SH-SY5Y (cell line): ENCODE data around the gene TYW1.

Source experiments
- GATA2 ChIP-seq: IDR thresholded peaks from 2 replicates; pipeline ENCODE4 v1.6.1; 2011; ENCODE audit warnings: mild to moderate bottlenecking, low read depth, low read length
- GATA3 ChIP-seq: IDR thresholded peaks from 2 replicates; pipeline ENCODE4 v1.6.1; 2011; ENCODE audit warnings: low read depth, mild to moderate bottlenecking, low read length, moderate library complexity

TYW1 gene

DNA sequence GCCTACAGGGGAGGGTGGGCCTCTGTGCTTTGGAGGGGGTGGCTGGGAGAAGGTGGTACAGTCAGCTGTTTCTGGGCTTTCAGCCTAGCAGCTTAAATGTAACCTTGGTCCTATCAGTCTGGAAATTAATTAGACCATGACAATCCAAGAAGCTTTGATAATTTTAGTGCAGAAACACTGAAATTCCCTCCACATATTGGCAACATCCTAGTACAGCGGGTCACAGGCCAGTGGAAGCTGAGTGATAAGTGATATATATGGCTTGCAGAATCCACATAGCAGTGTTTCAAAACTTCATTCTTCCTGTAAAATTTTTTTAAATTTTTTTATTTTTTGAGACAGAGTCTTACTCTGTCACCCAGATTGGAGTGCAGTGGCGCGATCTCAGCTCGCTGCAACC, 212.6 kb downstream of the TYW1 start:
- TF ChIP-seq GATA3 (no peak), GATA2 (no peak)

DNA sequence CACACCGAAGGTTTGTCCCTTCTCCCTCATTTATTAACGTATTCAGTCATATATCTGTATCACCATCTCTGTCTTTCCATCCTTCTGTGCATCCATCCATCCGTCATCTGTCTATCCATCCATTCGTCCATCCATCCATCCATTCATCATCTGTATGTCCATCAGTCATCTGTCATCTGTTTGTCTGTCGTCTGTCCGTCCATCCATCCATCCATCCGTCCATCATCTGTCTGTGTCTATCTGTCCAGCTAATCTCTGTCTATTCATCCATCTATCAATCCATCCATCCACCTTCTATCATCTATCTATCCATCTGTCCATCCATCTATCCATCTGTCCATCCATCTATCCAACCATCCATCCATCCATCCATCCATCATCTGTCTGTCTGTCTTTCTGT, 213.9 kb downstream of the TYW1 start:
- TF ChIP-seq GATA2: no peak
- no peak for TF ChIP-seq GATA3

DNA sequence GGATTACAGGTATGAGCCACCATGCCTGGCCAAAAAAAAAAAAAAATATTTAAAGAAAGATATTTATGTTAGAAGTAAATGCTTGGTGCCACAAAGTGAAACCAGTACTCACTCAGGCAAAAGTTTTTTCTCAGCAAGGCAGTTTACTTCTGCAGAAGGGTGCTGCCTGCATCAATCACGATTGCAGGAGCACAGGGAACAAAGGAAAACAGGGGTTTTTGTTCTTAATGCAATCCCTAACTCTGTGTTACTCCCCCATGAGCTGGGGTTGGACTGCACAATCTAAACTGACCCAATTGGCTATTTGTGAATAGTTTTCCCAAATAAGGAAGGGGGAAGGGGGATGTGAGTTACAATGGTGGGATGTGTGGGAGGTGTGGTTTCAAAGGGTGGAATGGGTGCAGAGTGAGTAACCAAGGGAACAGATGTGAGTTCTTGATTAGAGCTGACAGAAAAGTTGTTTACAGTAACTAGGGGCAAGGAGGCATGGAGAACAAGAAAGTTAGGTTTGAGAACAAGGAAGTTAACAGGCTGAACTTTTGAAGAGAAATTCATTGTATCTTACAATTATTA, 255.4 kb downstream of the TYW1 start:
- TF ChIP-seq GATA3 (no peak), GATA2 (no peak)

DNA sequence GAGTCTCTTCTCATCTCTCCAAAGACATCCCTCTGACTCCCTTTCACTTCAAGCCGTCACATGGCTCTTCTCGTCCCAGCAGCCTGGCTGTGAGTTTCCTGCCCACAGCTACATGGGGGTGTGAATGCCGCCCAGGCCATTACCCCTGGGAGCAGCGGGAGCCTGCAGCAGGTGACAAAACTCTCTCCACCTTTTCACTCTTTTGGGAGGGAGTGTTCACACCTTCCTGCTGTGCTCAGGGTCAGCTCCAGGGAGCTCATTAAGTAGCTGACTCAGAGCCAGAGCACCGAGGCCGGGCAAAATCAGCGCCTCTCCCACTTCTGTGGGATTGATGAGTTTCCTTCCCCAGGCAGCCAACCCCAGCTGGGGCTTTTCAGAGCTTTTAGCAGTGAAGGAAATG, 271.3 kb downstream of the TYW1 start:
- TF ChIP-seq GATA3 (no peak), GATA2 (no peak)
